HG03378 (cell line): ENCODE measurements around the gene PPP1CA.

Experiments used
- ATAC-seq: cut with Tn5 transposase; IDR thresholded peaks from one replicate; pipeline ENCODE4 v1.9.1; 2021; ENCODE audit warnings: mild to moderate bottlenecking, moderate library complexity; ENCODE audit not compliant: unreplicated experiment

PPP1CA gene

DNA sequence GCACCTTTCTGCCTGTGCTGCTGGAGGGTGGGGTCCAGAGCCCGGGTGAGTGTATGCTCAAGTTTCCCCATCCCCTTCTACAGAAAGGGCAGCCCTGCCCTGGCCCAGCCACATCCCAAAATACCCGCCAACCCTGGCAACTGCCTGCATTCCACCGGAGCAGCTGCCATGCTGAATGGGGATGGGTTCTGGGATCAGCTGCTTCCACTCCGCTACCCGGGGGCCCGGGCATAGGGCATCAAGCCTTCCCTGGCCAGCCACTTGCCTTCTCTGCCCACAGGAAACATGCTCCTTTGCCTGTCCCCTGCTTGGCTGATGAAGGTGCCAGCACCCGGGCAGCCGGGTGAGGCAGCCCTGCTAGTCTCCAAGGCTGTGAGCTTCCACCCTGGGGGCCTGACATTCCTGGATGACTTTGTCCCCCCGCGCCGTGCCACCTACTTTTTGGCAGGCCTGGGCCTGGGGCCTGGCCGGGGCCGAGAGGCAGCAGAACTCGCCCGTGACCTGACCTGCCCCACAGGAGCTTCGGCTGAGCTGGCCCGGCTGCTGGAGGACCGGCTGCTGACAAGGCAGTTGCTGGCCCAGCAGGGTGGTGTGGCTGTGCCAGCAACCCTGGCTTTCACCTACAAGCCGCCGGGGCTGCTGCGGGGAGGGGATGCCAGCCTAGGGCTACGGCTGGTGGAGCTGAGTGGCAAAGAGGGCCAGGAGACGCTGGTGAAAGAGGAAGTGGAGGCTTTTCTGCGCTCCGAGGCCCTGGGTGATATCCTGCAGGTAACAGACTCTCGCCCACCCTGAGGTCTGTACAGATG, 17.0 kb upstream of the PPP1CA start:
- no peak for ATAC-seq

DNA sequence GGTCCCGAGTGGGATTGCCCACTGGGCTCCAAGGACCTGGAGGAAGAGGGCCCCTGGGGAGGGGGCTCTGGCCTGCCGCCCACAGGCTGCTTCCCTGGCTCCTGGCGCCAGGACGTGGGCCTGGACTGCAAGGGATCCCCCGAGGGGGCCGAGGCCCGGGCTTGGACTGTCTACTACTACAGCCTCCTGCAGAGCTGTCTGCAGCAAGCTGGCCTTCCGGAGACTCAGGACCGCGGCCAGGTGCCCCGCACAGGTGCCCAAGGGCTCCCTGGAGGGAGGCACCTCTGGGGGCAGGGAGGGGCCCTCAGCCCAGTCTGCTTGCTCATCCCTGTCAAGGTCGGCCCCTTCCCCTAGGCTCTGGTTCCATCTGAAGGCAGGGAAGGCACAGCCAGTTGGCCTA, 15.8 kb upstream of the PPP1CA start:
- ATAC-seq, result no peak

DNA sequence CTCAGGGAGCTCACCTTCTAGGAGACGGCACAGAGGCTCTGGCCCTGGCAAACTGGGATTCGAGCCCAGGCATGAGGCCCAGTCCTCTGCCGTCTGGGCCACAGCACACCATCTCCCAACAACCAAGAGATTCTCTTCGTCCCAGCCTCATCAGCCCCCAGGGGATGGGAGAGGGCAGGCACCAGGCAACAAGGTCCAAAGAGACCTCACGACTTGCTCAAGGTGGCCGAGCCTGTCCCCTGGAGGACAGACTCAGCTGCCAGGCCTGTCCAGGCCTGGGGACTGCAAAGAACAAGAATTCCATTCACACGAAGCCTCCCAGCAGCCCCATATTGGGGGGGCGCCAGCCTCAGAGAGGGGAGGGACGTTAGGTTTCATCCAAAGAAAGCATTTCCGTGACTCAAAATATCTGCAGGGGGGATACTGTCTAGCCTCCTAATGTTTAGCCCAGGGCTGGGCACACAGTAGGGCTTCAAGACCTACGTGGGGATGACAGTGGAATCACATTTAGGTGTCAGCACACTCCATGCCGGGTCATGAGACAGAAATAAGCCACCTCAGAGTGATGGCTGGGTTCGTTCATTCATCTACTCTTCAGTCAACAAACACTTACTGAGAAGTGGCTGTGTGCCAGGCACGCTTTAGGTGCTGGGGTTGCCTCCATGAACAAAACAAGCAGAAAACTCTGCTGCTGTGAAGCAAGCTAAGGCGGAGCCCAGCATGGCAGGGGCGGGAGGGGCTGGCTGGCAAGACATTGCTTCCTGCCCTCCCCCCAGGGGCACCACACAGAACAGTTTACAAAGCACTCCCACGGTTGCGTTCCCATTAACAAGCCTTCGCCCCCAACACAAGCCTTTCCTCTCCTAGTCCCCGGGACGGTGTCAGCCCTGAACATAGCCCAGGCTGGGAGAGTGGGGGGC, 15.0 kb upstream of the PPP1CA start:
- ATAC-seq, result no peak

DNA sequence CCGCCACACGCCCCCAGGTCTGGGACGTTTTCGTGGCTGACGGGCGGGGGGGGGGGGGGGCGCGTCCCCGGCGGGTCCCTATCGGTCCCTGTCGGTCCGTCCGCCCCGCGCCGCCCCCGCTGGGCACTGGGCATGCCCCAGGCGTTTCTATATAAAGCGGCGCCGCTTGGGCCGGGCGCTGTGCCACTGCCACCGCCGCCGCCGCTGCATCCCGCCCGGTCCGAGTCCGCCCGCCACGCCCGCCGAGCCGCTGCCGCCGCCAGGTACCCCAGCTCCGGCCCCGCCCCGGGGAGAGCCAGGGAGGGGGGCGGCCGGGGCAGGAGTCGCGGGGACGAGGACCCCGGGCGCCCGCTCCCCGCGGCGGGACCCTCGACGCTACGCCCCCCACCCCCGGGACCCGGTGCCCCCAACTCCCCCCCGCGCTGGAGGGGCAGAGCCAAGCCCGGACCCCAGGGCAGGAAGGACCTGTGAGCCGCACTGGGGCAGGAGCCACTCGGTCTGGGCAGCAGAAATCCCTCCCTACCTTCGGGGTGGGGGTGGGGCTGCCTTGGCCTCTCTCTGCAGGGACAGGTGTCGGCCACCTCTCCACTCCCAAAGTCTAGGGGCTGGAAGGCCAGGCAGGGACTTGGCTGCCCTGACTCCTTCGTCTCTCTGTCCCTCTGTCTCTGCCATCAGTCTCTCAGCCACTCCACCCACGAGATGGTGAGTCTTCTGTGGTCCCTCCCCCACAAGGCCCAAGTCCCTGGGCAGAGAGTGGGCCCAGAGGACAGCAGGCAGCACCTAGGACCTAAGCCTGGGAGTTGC, 14.0 kb upstream of the PPP1CA start, which contains the start of gene CARNS1:
TSS of gene CARNS1 (plus strand) at position 178 of the 804 bp plus-strand sequence. CDS start at position 700, 522 bp downstream.
- no peak for ATAC-seq

DNA sequence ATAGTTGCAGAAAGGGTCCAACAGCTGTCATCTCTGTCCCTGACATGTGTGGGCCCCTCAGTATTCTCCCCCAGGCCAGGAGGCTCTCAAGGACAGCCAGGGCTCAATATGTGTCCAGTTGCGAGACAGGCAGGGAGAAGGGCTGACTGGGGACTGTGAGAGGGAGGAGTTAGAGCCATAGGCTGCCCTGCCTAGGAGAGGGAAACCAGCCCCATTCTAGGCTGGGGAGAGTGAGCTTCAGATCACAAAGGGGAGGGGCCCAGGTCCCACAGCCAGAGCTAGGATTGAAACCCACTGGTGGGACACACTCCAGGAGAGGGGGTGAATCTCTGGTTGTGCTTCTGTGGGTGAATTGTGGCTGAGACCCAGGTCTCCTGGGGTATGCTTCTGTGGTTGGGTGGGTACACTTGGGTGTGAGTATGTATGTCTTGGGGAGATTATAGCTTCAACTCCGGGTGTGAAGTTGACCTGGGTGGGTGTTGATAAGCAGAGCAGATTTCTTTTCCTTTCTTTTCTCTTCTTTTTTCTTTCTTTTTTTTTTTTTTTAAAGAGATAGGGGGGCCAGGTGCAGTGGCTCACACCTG, 11.7 kb upstream of the PPP1CA start:
- no peak for ATAC-seq

DNA sequence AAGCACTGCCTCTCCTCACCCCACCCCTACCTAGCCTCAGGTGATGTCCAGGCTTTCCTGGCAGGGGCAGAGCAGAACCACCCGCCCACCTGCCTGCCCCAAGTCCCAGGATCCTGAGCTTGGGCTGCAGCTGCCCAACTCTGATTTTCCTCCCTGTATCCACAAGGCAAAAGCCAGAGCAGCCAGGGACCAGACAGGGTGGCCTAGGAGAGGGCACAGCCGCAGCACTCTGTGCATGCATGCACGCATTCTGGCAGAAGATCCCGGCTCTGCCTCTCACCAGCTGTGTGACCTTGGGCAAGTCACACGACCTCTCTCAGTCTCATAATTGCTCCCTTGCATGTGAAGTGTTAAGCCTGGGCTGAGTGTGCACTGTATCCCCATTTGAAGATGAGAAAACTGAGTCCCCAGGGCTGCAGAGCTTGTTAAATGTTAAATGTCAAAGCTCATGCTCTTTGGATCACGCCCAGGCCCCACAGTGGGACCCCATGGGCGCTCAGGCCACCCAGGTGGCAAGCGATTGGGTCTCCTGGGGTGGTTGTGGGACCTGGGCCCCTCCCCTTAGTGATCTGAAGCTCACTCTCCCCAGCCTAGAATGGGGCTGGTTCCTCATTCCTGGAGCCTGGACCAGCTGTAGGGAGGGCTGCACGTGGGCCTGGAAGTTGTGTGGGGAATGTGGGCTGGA, 11.0 kb upstream of the PPP1CA start:
- ATAC-seq, result no peak

DNA sequence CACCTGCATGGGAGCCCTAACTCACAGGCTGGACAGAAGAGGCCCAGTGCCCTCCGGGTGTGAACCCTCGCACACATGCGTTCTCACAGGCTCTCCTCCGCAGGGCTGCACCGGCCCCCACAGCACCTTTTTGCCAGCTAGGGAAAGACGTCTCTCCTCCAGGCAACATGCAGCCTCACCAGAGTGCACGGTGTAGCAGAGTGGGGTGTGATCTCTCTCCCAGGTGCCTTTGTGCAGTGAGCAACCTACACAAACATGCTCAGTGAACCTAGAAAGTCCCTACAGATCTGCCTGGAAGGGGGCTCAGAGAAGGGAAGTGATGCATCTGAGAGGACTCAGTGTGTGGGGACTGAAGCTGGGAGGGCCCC, 10.1 kb upstream of the PPP1CA start:
- ATAC-seq, result no peak

DNA sequence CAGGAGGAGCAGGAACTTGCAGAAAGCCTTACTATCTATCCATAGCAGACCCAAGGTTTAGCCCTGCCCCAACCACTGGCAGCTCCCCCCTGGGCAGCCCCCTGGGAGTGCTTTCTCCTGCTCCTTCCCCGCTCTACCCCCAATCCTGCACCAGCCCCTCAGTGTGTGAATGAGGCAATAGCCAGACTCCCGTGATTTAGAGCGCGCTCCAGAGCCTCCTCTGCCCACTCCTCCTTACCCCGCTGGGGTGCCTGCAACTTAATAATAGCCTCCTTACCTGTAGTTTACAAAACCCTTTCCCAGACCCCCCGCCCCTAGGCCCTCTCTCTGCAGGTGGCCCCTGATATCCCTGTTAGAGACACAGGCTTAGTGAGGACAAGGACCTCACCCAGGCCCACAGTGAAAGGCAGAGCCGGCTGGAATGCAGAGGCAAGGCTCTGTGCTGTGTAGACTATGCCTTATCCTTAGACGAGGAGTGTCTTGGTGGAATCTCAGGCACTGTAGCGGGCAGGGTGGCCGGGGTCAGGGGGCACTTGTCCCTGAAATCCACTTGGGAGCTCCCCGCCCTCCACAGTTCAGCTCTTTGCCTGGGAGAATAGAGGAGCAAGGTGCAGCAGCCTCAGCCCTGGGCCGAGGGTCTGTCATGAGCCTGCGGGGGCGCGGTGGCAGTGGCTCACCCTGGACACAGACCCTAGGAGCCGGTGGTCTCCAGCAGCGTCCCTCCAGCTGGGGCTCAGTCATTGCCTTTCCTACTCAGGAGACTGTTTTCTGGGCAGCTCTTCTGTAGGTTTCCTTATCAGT, 9.5 kb upstream of the PPP1CA start:
- ATAC-seq, result no peak

DNA sequence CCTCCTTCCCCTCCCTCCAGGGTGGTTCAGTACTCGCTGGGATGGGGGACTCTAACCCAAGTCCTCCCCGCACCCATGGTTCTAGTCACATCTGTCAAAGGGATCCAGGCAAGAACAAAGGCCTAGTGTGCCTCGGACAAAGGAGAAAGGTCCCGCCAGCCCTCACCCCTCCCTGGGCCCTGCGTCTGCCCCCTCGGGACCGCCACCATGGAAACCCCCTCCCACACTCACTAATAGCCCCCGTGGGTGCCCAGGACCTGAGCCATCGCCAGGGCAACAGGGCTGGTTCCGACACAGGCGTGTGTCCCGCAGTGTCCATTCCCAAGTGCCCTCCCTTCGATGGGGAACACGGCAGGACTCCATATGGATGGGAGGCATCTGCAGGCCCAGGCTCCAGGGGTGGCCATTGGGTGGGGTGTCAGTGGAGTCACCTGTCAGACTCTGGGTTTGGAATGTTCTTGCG, 8.7 kb upstream of the PPP1CA start:
- no peak for ATAC-seq

DNA sequence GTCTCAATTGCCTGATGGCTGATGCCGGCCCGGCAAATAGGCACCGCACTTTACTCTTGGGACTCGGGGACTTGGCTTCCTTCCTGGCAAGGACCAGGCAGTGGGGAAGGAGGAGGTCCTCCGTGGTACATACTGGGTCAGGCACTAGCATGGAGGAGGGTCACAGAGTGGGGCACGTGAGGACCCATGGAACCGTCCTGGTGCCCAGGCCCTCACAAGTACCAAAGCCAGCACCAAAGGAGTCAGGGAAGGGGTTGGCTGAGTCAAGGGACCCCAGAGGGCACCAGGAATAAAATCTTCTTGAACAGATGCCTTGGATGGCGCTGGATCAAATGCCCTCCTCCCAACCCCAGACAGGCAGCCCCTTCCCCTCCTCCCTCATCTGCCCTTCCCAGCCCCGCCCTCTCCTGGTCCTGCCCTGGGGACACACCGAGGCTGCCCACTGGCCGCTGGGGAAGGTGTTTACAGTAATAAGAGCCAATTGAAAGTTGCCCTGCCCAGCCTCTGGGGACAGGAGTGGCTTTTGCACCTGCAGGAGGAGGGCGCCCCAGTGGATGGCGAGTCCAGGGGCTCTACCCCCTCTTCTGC, 8.2 kb upstream of the PPP1CA start:
- ATAC-seq, result no peak

DNA sequence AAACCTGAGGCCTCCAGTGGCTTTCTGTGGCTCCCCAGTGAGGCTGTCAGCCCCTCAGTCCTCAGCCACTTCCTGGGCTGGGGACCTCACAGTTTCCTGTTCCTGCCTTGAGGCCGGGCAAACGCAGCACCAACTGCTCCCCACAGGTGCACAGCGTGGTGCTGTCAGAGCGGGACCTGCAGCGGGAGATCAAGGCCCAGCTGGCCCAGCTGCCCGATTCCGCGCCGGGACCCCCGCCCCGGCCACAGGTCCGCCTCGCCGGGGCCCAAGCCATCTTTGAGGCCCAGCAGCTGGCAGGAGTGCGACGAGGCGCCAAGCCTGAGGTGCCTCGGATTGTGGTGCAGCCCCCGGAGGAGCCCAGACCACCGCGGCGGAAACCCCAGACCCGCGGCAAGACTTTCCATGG, 7.6 kb upstream of the PPP1CA start:
- no peak for ATAC-seq

DNA sequence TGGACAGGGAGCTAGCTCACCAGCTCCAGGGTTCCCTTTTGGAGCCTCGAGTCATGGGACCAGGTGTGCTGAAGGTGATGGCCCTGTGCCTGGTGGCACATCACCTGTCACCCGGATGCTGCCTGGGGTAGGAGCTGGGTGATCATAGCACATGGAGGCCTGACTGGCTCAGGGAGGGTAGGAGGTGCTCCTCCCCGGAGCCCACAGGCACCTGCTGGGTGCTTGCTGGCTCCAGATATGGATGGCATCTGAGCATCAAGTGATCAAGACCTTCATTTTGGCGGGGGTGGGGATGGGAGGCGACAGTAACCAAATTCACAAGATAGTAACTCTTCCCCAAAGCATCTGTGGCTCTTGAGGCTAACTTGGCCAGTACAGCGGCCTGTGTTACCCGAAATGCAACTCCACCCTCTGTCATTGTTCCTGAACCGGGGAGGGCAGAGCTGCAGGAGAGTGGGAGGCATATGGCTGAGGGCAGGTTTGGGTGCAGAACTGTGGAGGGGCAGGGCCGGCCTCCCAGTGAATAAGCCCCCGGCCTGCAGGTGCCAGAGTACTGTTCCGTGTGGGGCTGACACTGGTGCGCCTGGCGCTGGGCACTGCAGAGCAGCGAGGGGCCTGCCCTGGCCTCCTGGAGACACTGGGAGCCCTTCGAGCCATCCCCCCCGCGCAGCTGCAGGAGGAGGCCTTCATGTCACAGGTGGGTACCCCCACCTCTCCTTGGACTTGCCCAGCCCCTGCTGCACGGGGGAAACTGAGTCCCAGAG, 7.0 kb upstream of the PPP1CA start:
- ATAC-seq, result no peak

DNA sequence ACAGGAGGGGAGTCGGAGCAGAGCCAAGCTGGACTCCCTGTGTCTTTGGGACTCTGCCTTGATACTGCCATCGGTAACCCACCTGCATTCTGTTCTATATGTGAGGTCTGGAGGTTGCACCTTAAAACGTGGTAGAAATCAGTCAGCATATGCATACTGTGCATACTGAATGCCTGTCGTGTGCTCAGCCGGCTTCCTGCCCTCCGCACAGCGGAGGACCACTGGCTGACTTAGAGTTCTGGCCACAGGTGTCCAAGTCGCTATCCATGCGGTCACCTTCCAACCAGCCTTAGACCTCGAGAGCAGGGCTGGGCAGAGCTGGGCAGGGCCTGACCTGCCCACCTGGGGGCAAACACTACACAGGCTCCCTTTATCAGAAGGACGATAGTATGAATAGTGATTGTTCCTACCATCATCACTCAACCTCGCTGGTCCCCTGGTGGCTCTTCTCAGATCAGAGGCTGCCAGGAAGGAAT, 6.1 kb upstream of the PPP1CA start:
- ATAC-seq, result no peak

DNA sequence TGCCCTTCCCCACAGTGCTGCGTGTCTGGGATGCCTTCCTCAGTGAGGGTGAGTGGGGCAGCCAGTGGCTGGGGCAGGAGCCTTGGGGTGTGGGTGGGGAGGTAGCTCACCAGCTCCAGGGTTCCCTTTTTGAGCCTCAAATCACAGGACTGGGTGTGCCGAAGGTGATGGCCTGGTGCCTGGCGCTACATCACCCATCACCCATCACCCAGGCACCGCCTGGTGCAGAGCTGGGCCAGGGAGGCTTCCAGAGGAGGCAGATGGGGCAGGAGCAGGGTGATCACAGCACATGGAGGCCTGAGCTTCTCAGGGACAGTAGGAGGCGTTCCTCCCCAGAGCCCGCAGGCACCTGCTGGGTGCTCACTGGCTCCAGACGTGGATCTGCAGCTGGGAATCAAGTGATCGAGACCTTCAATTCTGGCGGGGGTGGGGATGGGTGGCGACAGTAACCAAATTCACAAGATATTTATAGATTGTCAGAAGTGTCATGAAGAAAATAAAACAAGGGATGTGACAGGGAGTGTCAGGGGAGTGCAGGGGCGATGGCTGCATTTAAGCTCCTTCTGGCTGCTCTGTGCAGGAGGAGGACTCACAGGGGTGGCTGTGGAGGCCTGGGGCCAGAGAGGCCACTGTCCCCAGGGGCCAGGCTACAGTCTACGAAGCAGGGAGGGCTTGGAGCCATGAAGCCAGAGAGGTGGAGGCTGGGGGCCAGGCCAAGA, 5.5 kb upstream of the PPP1CA start:
- no peak for ATAC-seq

DNA sequence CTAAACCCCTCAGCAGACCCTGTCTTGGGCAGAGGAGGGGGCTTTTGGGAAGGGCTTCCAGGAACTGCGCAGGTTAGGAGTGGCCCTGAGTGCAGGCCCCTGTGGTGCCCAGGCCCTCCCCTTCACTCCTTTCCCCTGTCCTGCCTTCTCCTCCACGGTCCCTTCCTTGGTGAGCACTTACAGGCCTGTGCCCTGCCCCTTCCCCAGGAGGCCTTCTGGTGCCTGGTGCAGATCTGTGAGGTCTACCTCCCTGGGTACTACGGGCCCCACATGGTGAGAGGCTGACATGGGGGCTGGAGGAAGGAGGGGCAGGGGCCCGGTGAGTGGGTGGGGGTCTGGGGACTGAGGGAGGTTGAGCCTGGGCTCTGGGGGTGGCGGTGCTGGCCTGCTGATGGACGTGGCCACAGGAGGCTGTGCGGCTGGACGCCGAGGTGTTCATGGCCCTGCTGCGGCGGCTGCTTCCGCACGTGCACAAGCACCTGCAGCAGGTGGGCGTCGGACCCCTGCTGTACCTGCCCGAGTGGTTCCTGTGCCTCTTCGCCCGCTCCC, 4.8 kb upstream of the PPP1CA start:
- ATAC-seq, result no peak

DNA sequence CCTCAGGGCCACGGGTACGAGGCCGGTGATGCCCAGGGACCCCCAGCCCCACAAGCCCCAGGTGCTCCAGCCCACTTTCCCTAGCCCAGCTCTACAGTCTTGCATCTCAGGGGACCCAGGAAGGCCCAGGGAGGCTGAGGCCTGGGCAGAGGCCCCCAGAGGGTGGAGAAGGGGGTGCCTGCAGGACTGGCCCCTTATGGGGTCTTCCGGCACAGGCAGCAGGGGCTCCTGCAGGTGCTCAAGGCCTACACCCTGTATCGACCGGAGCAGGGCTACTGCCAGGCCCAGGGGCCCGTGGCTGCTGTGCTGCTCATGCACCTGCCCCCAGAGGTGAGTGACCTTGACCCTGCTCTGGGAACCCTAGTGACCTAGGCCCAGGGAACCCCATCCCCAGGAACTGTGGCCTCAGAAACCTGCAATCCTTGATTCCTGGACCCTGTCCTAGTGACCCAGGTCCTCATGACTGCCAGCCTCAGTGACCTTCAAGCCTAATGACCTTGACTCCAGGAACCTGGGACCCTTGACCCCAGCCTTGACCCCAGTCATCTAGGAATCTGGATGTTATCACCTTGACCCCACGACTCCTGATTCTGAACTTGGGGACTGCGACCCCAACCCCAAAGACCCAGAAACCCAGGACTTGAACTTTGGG, 4.2 kb upstream of the PPP1CA start:
- ATAC-seq, result no peak

DNA sequence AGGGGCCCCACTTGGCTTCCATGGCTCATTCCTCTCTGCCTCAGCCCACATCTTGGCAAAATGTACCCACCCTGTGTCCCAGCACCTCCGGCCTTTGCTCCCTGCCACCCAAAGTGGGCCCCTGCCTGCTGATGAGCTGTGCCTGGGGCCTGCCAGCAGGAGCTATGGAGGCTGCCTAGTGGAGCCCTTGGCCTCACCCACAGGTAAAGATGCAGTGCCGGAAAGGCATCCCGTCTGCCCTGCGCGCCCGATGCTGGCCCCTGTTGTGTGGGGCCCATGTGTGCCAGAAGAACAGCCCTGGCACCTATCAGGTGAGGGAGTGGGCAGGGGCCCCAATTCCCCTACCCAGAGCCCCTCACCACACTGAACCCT, 3.5 kb upstream of the PPP1CA start:
- ATAC-seq, result no peak
